HAP-1 (cell line): ENCODE measurements around the gene NFAM1.

Source experiments
- DNase-seq, 2 experiments: peaks; one replicate each; pipeline ENCODE4 v3.0.0-alpha.2; 2016 to 2020; ENCODE audit warnings: low spot score in 2 of 2
- H3K27me3 ChIP-seq: fragments of 250-450 bp; sonication (Bioruptor Pico); 2 replicates; pipeline ENCODE4 v1.5.1; 2020; ENCODE audit warnings: low read depth, mild to moderate bottlenecking, moderate library complexity
- H3K36me3 ChIP-seq: fragments of 250-450 bp; sonication (Bioruptor Pico); replicated peaks from 2 replicates; pipeline ENCODE4 v1.5.1; 2020; ENCODE audit warnings: mild to moderate bottlenecking
- H3K4me1 ChIP-seq: fragments of 250-450 bp; sonication (Bioruptor Pico); 2 replicates; pipeline ENCODE4 v1.5.1; 2020; ENCODE audit warnings: mild to moderate bottlenecking
- H3K4me3 ChIP-seq: fragments of 250-450 bp; sonication (Bioruptor Pico); 2 replicates; pipeline ENCODE4 v1.5.1; 2020; ENCODE audit warnings: mild to moderate bottlenecking, moderate library complexity
- H3K9me3 ChIP-seq: fragments of 250-450 bp; sonication (Bioruptor Pico); 2 replicates; pipeline ENCODE4 v1.5.1; 2020; ENCODE audit warnings: mild to moderate bottlenecking, moderate library complexity
- in situ Hi-C: fragments of 300-500 bp; cut with MboI; formaldehyde crosslinking; loops from 3 replicates; pipeline ENCODE4 v1.14.3; 2020; ENCODE audit warnings: low sequenced_read_pairs, inconsistent platforms, mixed read lengths

Gene NFAM1

DNA sequence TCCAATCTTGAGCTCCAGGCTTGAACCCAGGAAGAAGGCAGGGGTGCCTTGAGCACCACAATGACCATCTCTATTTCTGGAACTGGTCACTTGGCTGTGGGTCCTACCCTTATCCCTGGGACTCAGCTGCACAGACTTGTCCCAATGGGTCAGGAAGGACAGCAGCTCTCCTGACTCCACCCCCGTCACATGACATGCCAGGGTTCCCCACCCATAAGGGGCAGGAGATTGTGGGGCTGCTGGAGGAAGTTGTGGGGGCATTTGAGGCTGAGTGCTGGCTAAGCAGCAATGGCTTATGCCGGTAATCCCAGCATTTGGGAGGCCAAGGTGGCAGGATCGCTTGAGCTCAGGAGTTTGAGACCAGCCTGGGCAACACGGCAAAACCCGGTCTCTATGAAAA lies 56.2 kb downstream of the NFAM1 start:
- Histone ChIP-seq H3K27me3 (no peaks in the 10 kb centered on the region), H3K9me3 (no peaks in the 10 kb centered on the region), H3K4me1 (peaks cover 20% of the 10 kb centered on the region), H3K36me3 (no peaks in the 10 kb centered on the region), H3K4me3 (no peak overlapping the region)
- peak in 1 of 2 experiments; percentile 47 for DNase-seq
- in situ Hi-C loops = no loop called here

DNA sequence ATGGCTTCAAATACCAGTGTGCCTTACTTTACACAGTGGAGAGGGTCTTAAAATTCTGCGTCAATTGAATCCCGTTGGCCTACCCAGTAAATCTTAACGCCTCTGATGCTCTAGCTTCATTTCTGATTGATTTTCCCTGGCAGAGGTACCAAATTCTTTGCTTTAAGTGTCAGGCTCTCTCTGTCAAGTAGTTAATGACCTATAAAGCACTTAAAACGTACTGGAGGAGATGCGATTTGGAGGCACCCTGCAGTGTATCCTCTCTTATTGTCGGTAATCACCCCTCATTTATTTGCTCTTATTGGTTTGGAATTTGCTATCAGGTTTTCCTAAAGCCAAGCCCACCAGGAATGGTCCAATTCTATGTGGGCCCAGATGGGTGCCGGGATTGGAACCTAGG lies 59.2 kb downstream of the NFAM1 start:
- H3K4me1 ChIP-seq = peaks cover 25% of the 10 kb centered on the region
- in situ Hi-C loops = no loop called here
- no peaks in the 10 kb centered on the region for H3K9me3 ChIP-seq
- H3K36me3 ChIP-seq = no peaks in the 10 kb centered on the region
- no peak for DNase-seq
- H3K4me3 ChIP-seq = no peak overlapping the region
- H3K27me3 ChIP-seq = no peaks in the 10 kb centered on the region

DNA sequence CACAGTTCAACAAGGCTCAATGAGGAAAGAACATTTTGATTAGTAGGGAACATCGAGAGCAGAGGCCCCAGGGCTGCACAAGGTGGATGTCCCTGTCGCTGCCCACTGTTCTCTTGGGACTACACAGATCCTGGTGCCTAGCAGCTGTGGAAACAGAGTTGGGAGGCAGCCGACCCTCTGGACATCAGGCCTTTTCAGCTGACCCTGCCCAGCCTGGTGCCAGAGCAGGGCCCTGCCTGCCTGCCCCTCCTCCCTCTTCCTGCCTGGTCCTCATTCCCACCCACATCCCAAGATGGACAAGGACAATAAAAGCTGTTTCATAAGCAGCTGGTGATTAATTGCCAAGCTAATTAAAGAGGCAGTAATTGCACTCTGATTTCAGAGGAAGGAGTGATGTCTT lies 60.7 kb downstream of the NFAM1 start:
- in situ Hi-C loops = no loop called here
- H3K4me3 ChIP-seq = no peak overlapping the region

DNA sequence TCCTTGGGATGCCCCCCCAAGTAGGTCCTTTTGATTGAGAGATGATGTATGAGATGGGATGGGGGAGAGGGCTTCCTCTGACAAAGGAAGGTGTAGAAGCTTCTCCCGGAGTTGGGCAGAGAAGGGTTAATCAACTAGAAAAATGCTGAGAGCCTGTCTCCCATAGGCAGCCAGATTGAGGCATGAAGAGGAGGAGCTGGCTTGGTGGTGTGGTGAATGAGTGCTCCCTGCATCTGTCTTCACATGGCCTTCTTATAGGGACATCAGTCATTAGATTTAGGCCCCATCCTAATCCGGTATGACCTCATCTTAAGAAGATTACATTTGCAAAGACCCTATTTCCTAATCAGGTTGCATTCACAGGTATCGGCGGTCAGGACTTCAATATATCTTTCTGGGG lies 61.1 kb downstream of the NFAM1 start:
- no peaks in the 10 kb centered on the region for H3K9me3 ChIP-seq
- in situ Hi-C loops = no loop called here
- H3K27me3 ChIP-seq = no peaks in the 10 kb centered on the region
- no peaks in the 10 kb centered on the region for H3K36me3 ChIP-seq
- H3K4me3 ChIP-seq = no peak overlapping the region
- peaks cover 22% of the 10 kb centered on the region for H3K4me1 ChIP-seq
- DNase-seq = no peak

More for the DNA sequence above, 60.7 kb downstream of the NFAM1 start:
- no peak for DNase-seq
- Histone ChIP-seq H3K4me1 (peaks cover 23% of the 10 kb centered on the region), H3K27me3 (no peaks in the 10 kb centered on the region), H3K36me3 (no peaks in the 10 kb centered on the region), H3K9me3 (no peaks in the 10 kb centered on the region)

DNA sequence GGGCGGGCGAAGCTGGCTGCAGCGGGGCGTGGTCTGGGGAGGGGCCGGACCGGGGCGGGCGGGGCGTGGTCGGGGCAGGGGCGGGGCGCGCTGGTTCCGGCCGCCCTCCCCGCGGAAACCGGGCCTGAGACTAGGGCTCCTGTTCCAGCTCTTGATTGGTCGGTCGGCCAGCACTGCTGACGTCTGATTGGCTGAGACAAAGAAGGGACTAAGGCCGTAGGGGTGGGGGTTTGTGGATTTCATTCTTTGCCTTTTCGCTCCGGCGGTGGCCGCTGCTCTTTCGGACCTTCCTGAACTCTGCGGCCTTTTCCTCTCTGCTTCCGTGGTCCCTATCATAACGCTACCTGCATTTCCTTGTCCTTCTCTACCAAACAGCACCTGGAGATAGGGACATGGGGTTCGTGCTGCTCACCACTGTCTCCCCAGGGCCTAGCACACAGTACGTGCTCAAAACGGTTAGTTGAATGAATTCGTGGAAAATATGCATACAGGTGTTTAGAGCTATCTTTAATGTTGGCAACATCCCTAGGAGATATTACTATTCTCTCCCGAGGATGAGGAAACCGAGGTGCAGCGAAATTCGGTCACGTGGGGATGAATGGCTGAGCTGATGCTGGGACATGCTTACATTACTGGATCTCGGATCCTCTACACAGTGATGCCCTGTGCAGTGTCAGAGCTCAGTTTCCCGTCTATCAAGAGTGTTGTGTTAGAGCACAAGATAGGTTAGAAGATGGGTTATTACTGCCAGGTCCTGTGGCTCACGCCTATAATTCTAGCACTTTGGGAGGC lies 62.8 kb downstream of the NFAM1 start:
- H3K9me3 ChIP-seq = no peaks in the 10 kb centered on the region
- peak; percentile 95 to 96 for DNase-seq
- peaks cover 28% of the 10 kb centered on the region for H3K4me1 ChIP-seq
- H3K4me3 ChIP-seq = peak overlapping the region; percentile 64
- H3K36me3 ChIP-seq = no peaks in the 10 kb centered on the region
- in situ Hi-C loops = no loop called here
- H3K27me3 ChIP-seq = no peaks in the 10 kb centered on the region

DNA sequence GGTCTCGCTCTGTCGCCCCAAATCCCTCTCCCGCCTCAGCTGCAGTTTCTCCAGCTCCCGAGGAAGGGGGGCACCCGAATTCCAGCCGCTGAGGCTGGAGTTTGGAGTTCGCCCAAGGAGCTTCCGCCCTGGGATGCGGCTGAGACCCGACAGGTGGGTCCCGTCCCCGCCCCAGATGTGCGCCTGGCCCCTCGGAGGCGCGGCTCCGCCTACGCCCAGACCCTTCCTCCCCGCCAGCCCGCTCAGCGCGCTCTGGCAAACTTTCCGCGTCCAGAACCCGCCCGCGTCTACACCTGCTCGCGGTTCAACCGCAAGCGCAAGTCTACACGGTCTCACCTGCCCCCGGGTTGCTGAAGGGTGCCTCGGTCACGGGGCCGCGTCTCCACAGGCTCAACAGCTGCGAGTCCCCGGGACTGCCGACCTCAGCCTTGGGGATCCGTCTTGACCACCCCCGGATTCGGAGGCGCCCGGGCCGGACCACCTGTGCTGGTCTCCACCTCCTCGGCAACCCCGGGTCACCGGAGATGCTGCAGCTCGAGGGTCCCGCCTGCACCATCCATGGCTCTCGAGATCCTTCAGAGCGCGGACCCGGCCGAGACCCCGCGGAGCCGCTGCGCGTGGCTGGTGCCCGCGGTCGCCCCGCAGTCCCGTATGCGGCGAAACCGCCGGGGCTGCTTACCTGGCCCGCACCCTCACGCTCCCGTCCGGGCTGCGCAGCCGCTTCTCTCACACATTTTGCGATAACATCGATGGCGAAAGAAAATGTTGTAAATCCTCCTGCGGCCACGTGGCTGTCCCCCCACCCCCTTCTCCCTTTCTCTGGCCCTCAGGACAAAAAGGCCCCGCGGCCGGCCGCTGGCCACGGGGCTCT lies 63.6 kb downstream of the NFAM1 start:
- in situ Hi-C loops = no loop called here
- peaks cover 26% of the 10 kb centered on the region for H3K4me1 ChIP-seq
- no peaks in the 10 kb centered on the region for H3K36me3 ChIP-seq
- H3K9me3 ChIP-seq = no peaks in the 10 kb centered on the region
- peak in 1 of 2 experiments; percentile 67 for DNase-seq
- H3K4me3 ChIP-seq = peak overlapping the region; percentile 64
- H3K27me3 ChIP-seq = no peaks in the 10 kb centered on the region

DNA sequence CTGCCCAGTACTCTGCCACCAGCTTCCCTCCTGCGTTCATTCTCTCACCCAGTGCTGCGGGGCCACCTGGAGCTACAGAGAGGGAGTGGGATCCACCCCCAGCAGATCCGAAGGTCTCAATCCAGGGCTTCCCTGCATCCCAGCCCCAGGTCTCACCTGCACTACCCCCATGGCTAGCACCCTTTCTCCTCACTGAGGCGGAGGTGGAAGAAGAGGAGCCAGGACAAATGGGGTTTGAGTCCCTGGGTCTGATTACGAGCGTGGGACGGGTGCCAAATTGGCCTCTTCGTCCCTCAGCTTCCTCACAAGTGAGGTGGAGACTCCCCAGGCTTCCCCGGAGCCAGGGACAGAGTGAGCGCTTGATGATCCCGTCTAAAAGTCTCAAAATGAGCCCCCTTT lies 64.2 kb downstream of the NFAM1 start:
- in situ Hi-C loops = no loop called here
- Histone ChIP-seq H3K4me1 (peaks cover 26% of the 10 kb centered on the region), H3K9me3 (no peaks in the 10 kb centered on the region), H3K4me3 (peak overlapping the region; percentile 64), H3K27me3 (no peaks in the 10 kb centered on the region), H3K36me3 (no peaks in the 10 kb centered on the region)
- peak in 1 of 2 experiments; percentile 58 for DNase-seq

DNA sequence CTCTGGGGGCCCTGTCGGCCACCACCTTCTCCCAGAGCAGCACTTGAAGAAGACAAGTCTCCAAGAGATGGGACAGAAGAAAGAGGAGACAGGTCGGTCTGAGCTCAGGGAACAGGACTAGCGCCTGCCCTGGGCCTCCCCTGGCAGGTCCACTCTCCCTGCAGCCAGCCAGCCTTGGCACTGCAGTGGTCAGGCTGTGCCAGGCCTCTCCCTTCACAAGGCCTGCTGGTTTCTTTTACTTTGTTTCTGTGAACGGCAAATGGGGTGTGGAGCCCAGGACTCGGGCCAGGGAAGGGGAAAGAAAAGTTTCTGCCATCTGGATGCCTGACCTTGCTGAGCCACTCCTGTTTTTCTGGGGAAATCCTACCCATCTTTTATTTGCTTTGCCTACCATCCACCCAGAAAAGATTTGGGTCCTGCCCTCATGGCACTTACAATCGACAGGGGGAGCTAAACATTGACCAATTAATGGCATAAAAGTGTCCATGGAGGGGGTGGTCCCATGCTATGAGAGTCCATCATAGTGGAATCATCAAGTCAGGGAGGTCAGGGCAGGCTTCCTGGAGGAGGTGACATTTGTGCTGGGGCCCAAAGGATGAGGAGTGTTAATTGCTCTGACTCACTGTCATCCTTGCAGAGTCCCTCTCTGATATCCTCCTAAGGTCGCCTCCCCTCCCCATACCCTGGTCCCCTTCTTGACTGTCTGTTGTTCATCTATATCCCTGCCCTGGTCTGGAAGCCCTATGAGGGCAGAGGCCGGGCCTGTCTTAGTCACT lies 65.2 kb downstream of the NFAM1 start:
- Histone ChIP-seq H3K27me3 (no peaks in the 10 kb centered on the region), H3K4me3 (peak overlapping the region; percentile 64), H3K4me1 (peaks cover 26% of the 10 kb centered on the region), H3K9me3 (no peaks in the 10 kb centered on the region), H3K36me3 (no peaks in the 10 kb centered on the region)
- DNase-seq = no peak
- in situ Hi-C loops = no loop called here

DNA sequence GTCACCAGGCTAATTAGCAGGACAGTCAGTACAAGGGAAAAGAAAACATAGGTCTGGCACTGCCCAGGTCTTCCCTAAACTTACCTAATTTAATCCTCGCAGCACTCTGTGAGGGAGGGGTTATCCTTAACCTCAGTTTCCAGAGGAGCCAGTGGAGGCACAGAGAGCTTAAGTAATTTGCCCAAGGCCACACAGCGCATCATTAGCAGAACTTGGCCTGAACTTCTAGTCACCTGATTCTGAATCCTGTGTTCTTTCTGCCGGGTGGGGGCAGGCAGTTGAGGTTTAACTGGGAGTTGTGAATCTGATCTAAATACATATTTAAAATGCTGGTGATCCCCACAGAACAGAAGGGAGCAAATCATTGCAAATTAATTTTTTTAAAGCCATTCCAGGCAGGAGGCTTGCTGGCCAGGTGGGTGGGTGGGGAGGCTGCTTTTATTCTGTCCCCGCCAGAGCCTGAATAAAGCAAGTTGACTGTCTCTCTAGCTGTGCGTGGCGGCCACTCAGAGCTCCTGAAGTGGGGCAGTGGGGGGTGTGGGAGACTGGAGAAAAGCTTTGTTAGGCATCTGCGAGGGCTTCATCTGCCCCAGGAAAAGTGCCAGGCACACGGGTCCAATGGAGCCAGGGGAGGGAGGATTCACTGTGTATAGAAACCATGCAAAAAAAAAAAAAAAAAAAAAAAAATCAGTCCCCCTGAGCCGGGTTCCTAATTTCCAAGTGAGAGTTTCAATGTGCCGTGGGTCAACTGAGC lies 66.1 kb downstream of the NFAM1 start:
- Histone ChIP-seq H3K4me1 (peaks cover 26% of the 10 kb centered on the region), H3K27me3 (no peaks in the 10 kb centered on the region), H3K9me3 (no peaks in the 10 kb centered on the region), H3K36me3 (no peaks in the 10 kb centered on the region), H3K4me3 (no peak overlapping the region)
- no peak for DNase-seq
- in situ Hi-C loops = no loop called here

DNA sequence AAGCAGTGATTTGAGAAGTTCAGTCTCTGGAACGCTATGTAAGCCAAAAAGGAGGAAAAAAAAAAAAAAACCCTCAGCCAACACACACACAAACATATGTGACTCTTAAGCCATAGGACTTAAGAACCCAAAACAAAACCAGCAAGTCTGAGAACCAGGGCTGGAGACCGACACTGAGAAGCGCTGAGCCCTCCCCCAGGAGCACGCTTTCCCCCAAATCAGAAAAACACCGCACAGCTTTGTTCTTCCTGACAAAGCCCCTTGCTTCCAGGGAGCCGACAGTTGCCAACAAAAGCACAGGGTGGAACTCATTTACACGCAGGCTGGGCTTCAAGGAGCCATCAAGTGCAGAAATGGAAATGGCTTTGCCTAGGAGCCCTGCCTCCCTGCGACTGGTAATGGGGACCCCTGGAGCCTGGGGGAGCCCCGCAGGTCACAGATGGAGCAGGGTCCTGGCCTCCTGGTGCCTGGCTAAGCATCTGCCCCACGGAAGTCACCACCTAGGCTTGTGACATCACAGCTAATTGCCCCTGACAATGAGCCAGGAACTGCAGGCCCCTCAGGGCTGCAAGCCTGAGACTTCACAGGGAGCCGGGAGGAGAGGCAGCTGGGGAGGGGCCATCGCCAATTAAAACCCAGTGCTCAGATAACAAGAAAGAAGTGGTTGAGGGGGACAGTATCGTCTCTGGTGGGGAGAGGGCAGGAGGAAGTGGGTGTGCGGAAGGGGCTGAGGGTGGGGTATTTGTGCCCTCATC lies 66.9 kb downstream of the NFAM1 start:
- H3K27me3 ChIP-seq = no peaks in the 10 kb centered on the region
- H3K4me3 ChIP-seq = peak overlapping the region; percentile 8; the same call in 1 of the 2 replicates
- in situ Hi-C loops = no loop called here

DNA sequence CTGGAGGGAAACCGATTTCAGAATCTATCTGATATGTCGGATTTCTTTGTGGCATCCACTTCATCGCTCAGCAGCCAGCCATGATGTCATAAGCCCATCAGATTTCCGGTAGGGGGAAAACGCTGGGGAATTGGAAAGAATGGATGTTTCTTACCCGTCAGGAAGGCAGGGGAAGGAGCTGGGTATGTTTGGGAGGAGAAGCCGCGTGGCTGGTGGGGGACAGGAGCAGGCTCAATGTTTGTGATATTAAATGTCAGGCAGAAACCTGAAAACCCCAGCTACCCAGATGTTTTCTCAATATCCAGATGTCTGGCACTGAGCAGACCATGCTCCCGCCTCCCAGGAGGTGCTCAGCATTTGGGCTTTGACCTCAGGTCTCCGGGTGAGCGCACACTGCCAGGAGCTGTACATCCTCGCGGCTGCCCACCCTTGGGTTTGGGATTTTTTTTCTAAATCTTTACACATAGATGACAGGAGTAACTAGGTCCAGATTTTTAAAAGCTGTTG lies 67.5 kb downstream of the NFAM1 start:
- DNase-seq = no peak
- Histone ChIP-seq H3K4me1 (peaks cover 23% of the 10 kb centered on the region), H3K4me3 (no peak overlapping the region), H3K36me3 (no peaks in the 10 kb centered on the region), H3K9me3 (no peaks in the 10 kb centered on the region), H3K27me3 (no peaks in the 10 kb centered on the region)
- in situ Hi-C loops = no loop called here

More for the DNA sequence above, 66.9 kb downstream of the NFAM1 start:
- no peaks in the 10 kb centered on the region for H3K36me3 ChIP-seq
- H3K4me1 ChIP-seq = peaks cover 26% of the 10 kb centered on the region
- no peaks in the 10 kb centered on the region for H3K9me3 ChIP-seq
- DNase-seq = peak; percentile 71 to 75

DNA sequence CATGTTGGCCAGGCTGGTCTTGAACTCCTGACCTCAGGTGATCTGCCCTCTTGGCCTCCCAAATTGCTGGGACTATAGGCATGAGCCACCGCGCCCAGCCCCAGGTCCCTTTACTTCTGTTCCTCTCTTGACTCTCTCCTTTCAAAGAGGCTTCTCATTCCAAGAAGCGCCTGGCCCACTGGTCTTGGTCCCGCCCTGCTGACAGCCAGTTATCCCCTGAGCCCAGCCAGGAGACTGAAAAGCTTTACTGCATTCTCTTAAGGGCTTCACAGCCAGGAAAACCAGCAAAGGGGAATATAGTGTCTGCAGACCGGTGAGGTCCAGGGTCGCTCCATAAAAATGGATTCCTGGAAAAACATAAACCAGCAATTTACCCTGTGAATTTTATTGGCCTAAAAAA lies 68.3 kb downstream of the NFAM1 start:
- H3K27me3 ChIP-seq = no peaks in the 10 kb centered on the region

More for the DNA sequence above, 68.3 kb downstream of the NFAM1 start:
- no peaks in the 10 kb centered on the region for H3K9me3 ChIP-seq
- no peak for DNase-seq
- in situ Hi-C loops = no loop called here
- no peaks in the 10 kb centered on the region for H3K36me3 ChIP-seq
- H3K4me3 ChIP-seq = no peak overlapping the region
- H3K4me1 ChIP-seq = peaks cover 22% of the 10 kb centered on the region
